Left ventricle myocardium inferior (tissue), 1 donor: ENCODE measurements around the gene OS9. TPM values are rescaled to one million over a fixed set of nuclear protein-coding genes. Genes with fewer than 3 reads are reported as not detected.
"Not testable (repeated sequence)": the region's sequence is repeated elsewhere in the genome, so short reads cannot be mapped to it uniquely, and the experiment has no call there.

ENCODE experiments used
- DNase-seq: peaks from one replicate; pipeline ENCODE4 v3.0.0-alpha.2; 2020
- H3K27ac ChIP-seq: fragments of 200-600 bp; replicated peaks from 2 replicates; pipeline ENCODE4 v1.8.0; 2021
- H3K27me3 ChIP-seq: fragments of 200-600 bp; 2 replicates; pipeline ENCODE4 v1.8.0; 2021; ENCODE audit warnings: low read depth
- H3K36me3 ChIP-seq: fragments of 200-600 bp; 2 replicates; pipeline ENCODE4 v1.8.0; 2021
- H3K4me1 ChIP-seq: fragments of 200-600 bp; 2 replicates; pipeline ENCODE4 v1.8.0; 2021
- H3K4me3 ChIP-seq: fragments of 200-600 bp; 2 replicates; pipeline ENCODE4 v1.8.0; 2021; ENCODE audit warnings: mild to moderate bottlenecking, moderate library complexity
- H3K9me3 ChIP-seq: fragments of 200-600 bp; replicated peaks from 2 replicates; pipeline ENCODE4 v1.8.0; 2021
- intact Hi-C: fragments of 100-400 bp; cut with micrococcal nuclease; formaldehyde crosslinking; loops from one replicate; pipeline ENCODE4 v1.11.0; 2022
- total RNA-seq: library from RNA; stranded (reverse); fragmentation: NEBNext Ultra II Directional; extraction: Animal tissue kit (Norgen Biotek cat#: 25700); gene quantifications from one replicate; pipeline ENCODE4 v1.2.1, GENCODE V29; 2021
- TF ChIP-seq, protein P1 (sequence below): fragments of 200-600 bp; IDR thresholded peaks from 2 replicates; pipeline ENCODE4 v1.8.0; 2021; ENCODE audit warnings: antibody characterized with exemption, mild to moderate bottlenecking, borderline replicate concordance
- donor health status: DM: no; HTN: yes; CAD: no; lungs with severe emphysema.

The OS9 gene
- total RNA-seq, 1 donor from 2014 or later, result 112 TPM

- no peak for DNase-seq
- TF ChIP-seq, protein P1, sequence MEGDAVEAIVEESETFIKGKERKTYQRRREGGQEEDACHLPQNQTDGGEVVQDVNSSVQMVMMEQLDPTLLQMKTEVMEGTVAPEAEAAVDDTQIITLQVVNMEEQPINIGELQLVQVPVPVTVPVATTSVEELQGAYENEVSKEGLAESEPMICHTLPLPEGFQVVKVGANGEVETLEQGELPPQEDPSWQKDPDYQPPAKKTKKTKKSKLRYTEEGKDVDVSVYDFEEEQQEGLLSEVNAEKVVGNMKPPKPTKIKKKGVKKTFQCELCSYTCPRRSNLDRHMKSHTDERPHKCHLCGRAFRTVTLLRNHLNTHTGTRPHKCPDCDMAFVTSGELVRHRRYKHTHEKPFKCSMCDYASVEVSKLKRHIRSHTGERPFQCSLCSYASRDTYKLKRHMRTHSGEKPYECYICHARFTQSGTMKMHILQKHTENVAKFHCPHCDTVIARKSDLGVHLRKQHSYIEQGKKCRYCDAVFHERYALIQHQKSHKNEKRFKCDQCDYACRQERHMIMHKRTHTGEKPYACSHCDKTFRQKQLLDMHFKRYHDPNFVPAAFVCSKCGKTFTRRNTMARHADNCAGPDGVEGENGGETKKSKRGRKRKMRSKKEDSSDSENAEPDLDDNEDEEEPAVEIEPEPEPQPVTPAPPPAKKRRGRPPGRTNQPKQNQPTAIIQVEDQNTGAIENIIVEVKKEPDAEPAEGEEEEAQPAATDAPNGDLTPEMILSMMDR, result no peak
Observed at GRCh38 chr12:57657744-57658143, 36.2 kb upstream of the OS9 start.

DNA sequence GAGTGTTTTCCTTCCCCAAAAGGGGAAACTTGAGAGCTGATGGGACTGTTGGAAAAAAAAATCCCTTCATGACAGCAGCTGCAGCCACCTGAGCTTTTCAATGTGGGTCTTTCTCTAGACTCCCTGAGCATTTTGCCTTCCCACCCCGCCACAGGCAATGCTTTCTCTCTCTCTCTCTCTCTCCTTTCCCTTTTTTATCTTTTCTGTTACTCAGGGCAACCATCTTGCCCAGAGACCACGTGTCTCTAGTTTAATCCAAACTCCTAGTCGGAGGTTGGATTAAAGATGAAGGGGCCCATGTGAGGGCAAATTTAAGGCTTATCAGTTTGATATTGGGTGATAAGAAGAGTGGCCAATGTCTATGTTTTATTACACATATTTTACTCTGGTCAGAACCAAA lies 35.0 kb upstream of the OS9 start:
- no peak overlapping the region for H3K4me3 ChIP-seq
- TF ChIP-seq, protein P1, result no peak
- no peak for DNase-seq
- no peaks in the 10 kb centered on the region for H3K9me3 ChIP-seq
- no peak overlapping the region for H3K27ac ChIP-seq
- peaks cover 37% of the 10 kb centered on the region for H3K27me3 ChIP-seq
- no peaks in the 10 kb centered on the region for H3K4me1 ChIP-seq
- intact Hi-C loops, result no loop called here
- no peaks in the 10 kb centered on the region for H3K36me3 ChIP-seq

More at GRCh38 chr12:57657744-57658143, 36.2 kb upstream of the OS9 start:
- Histone ChIP-seq H3K9me3 (no peaks in the 10 kb centered on the region), H3K27ac (no peak overlapping the region), H3K4me3 (no peak overlapping the region), H3K36me3 (no peaks in the 10 kb centered on the region), H3K4me1 (no peaks in the 10 kb centered on the region), H3K27me3 (peaks cover 43% of the 10 kb centered on the region)
- intact Hi-C loops, result no loop called here

DNA sequence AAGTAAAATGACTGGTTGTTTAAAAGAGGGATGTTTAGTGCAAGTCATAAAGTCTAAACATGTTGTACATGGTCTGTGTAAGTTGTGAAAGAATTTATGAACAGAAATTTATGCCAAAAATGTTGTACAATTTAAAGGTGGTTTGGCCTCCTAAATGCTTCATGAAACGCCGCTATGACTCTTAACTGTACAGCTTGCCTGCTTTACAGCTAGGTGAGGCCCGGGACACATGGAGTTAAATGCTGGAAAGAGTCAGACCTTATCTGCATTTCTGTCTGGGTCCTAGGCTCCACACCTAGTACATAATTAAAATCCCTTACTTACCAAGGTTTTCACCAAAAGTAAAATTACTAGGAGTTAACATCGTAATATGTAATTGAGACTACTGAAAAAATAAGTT lies 32.6 kb upstream of the OS9 start:
- H3K36me3 ChIP-seq, result no peaks in the 10 kb centered on the region
- H3K4me3 ChIP-seq, result no peak overlapping the region
- TF ChIP-seq, protein P1, result no peak
- DNase-seq, result no peak
- no peaks in the 10 kb centered on the region for H3K9me3 ChIP-seq
- intact Hi-C loops, result no loop called here
- H3K27me3 ChIP-seq, result peaks cover 25% of the 10 kb centered on the region
- no peak overlapping the region for H3K27ac ChIP-seq
- no peaks in the 10 kb centered on the region for H3K4me1 ChIP-seq

GRCh38 chr12:57665066-57665820 lies 28.7 kb upstream of the OS9 start:
- H3K4me3 ChIP-seq, H3K9me3 ChIP-seq, intact Hi-C loops, H3K27ac ChIP-seq, H3K4me1 ChIP-seq, H3K36me3 ChIP-seq, DNase-seq: not testable (repeated sequence)
- peaks cover 22% of the 10 kb centered on the region for H3K27me3 ChIP-seq

- no peaks in the 10 kb centered on the region for H3K4me1 ChIP-seq
- no peak overlapping the region for H3K4me3 ChIP-seq
- H3K9me3 ChIP-seq, result no peaks in the 10 kb centered on the region
- TF ChIP-seq, protein P1, result no peak
- intact Hi-C loops, result no loop called here
- H3K36me3 ChIP-seq, result no peaks in the 10 kb centered on the region
- H3K27me3 ChIP-seq, result peaks cover 29% of the 10 kb centered on the region
- DNase-seq, result no peak
- H3K27ac ChIP-seq, result no peak overlapping the region
Observed at GRCh38 chr12:57666897-57667296, 27.0 kb upstream of the OS9 start.

DNA sequence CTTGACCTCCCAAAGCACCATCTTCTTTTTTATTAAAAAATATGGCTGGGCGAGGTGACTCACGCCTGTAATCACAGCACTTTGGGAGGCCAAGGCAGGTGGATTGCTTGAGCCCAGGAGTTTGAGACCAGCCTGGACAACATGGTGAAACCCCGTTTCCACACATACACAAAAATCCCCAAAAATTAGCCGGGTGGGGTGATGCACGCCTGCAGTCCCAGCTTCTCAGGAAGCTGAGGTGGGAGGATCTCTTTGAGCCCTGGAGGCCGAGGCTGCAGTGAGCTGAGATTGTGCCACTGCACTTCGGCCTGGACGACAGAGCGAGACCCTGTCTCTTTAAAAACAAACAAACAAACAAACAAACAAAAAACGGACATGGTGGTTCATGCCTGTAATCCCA lies 24.2 kb upstream of the OS9 start:
- H3K4me3 ChIP-seq, DNase-seq, intact Hi-C loops, H3K27ac ChIP-seq, H3K9me3 ChIP-seq, H3K4me1 ChIP-seq, H3K36me3 ChIP-seq: not testable (repeated sequence)
- peaks cover 35% of the 10 kb centered on the region for H3K27me3 ChIP-seq

DNA sequence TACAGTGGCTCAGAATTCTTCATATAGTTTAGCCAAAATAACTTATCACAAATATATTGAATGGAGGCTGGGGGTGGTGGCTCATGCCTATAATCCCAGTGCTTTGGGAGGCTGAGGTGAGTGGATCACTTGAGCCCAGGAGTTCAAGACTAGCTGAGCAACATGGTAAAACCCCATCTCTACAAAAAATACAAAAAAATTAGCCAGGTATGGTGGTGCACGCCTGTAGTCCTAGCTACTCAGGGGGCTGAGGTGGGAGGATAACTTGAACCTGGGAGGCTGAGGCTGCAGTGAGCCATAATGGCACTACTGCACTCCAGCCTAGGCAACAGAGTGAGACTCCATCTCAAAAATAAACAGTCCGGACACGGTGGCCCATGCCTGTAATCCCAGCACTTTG lies 22.1 kb upstream of the OS9 start:
- peaks cover 40% of the 10 kb centered on the region for H3K27me3 ChIP-seq
- H3K27ac ChIP-seq, H3K9me3 ChIP-seq, H3K4me3 ChIP-seq, H3K36me3 ChIP-seq, intact Hi-C loops, H3K4me1 ChIP-seq, DNase-seq: not testable (repeated sequence)
